NCI-H2081 treated with DMSO at 0.1 percent for 48 hours (cell line): ENCODE measurements around the gene PDYN.

Experiments
- DNase-seq: peaks from one replicate; lab custom pipeline; 2025; lab: John Stamatoyannopoulos, UW

The PDYN gene

GRCh38 chr20:1994627-1995026, 769 bp upstream of the PDYN start:
- no peak for DNase-seq

GRCh38 chr20:1992359-1993110, 1.3 kb downstream of the PDYN start:
- DNase-seq = no peak

DNA sequence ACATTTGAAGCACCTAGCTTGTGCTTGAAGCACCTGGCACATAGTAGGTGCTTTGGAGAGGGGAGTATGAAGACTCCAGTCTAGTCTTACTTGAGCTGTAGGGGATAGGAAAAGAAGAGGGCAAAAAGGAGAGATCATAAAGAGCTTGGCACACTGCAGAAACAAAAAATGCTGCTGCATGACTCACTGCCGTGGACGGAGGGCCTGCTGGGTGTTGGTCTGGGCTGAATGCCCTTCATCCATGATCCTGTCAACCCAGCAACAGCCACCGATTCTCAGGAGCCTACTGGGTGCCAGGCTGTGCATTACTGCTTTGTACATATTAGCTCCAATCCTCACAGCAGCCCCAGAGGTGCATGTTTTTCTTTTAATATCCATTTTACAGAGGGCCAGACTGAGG, 6.0 kb downstream of the PDYN start:
- no peak for DNase-seq

GRCh38 chr20:1983301-1983700, 10.6 kb downstream of the PDYN start:
- no peak for DNase-seq

DNA sequence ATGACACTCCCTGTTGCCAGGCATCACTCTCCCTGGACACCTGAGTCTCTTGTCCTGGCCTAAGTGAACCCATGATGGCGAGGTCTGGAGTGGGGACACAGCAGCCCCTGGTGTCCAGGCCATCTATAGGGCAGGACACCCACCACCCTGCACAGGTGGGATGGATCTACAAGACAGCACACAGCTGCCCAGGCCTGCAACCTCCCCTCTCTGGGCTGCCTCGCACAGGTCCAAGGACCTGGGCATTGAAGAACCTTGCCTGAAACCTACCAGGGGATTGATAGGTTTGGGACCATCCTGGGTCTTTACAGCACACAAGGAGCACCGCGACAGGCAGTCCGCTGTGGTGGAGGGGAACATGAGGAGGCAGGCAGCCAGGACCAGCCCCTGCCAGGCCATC, 11.2 kb downstream of the PDYN start:
- no peak for DNase-seq

DNA sequence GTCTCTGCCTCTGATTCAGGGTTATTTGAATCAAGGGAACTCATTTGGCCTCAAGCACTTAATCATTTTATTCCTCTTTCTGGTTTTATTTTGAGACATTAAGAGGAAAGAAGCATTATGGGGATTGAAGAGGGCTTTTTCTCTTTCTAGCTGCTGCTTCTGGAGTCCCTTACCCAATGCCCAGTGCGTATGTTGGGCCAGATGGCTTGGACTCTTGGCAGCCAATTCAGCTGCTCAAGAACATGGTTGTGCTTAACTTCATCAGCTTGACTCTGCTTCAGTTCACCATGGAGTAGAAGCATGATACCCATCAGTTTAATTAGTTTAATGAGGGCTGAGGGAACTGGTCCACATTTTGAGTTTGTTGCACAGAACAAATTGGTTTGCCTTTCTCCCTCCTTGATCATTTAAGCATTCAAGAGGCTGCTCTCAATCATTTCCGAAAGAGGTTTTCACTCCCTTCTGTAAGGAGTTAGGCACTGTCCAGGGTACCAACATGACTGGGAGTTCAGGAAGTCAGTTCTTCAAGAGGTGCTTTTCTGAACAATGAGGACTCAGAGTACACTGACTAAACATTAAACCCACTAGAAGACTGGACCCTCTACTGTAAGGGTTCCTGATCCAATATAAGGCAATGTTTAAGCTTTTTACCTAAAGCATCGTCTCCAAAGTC, 14.6 kb downstream of the PDYN start:
- DNase-seq = no peak

DNA sequence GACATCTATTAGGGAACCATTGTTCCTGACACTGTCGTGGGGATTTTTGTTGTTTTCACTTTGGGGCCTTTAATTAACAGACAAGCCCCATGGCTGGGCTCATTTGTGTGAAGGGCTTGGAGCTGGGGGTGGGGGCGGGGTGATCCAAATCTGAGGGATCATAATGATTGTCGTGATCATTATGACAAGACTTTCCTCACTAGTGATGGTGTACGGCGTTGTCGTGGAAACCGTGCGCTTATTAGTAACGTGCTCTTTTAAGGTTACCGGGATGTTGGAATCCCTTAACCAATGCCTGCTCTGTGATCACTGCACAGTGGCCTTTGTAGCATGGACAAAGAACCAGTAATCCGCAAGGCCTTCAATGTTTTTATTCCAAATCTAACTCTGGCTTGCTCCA, 18.6 kb downstream of the PDYN start:
- no peak for DNase-seq

GRCh38 chr20:1973601-1974440, 20.0 kb downstream of the PDYN start:
- DNase-seq = no peak

- no peak for DNase-seq
These were observed 21.8 kb downstream of the PDYN start for GRCh38 chr20:1971893-1972586.

DNA sequence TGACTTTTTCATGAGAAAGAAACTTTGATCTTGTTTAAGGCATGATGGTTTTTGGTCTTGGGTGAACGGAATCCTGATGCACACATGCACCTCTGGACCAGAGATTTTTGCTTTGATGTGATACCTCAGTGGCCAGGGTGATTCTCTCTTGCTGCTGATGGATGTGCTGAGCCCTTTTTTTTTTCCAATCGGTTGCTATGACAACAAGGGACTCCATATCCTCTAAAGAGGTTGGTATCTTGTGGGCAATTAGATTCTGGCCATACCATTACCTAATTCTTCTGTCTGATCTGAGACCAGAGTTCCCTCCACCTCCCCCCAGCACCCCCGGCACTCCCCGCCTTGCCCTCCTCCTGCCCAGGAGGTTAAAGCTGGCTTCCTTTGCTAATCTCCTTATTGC, 24.9 kb downstream of the PDYN start:
- no peak for DNase-seq

DNA sequence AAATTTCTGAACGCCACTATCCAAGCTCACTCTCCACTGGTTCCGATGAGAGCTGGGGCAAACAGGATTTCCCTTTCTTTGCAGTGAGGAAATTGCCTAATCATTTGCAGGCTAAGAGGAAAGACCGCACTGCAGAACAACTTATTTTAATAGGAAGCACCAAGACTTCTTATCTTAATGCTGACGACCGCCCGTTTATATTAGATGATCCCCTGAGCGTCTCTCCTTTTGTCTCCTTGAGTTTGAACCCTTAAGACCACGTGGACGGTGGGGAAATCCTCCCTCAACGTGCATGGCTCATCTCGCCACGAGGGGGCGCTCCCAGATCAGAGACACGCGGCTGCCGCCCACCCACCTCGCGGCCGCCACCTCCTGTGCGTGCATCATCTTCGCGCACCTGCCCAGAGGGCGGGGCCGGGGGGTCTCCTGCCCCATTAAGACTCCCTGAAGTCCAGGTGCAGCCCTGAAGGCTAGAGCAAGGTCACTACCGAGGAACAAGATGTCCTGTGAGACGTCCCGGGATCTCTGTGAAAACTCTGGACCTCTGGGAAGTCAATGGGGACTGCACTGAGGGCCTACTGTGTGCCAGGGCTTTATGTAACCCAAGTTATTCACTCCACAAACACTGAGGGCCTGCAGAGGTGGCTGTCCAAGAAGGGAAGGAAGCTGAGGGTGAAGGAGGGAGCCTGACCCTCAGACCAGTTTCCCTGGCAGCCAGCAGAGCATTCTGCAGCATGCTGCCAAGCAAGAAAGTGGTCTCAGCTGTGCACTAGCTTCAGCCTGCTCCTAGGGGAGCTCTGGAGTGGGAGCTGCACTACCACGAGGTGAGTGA, 28.1 kb downstream of the PDYN start:
- DNase-seq = peak; percentile 12

GRCh38 chr20:1964659-1965405, 29.0 kb downstream of the PDYN start:
- DNase-seq = no peak

- DNase-seq = no peak
These were observed 29.8 kb downstream of the PDYN start for GRCh38 chr20:1964061-1964460.

DNA sequence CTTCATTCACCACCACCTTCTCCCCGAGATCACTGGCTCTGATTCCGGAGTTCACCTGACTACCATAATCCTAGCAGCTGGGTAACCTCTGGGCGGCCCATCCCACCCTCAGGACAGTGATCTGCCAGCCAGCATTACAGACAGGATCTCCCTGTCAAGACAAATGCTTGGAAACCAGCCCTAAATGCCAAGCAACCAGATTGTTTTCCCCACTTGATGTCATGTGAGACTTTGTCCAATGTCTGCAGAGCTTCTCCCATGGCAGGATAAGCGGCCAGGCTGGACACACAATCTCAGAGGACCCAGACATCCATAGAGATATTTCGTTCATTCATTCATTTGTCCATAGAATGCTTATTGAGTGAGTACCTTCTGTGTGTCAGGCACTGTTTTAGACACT, 32.5 kb downstream of the PDYN start:
- no peak for DNase-seq

GRCh38 chr20:1959156-1959555, 34.7 kb downstream of the PDYN start:
- DNase-seq = no peak

- no peak for DNase-seq
These were observed 35.4 kb downstream of the PDYN start for GRCh38 chr20:1958426-1958825.

DNA sequence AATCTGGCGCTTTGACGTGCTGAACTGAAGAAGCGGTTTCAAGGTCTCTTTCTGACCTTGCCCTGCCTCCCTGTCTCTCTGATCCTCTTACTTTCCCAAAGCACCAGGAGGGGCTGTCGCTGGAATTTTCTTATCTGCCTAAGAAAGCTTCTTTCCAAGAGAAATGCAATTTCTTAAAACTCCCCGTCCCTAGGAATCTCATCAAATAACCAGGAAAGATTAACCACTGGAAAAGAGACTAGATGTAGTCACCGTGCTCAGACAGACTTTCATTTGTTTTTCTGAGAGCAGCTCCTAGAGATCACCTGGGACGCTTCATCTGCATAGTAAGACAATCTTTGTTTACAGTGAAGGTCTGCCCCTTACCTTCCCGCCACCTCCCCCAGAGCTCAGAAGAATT, 38.6 kb downstream of the PDYN start:
- DNase-seq = no peak

- no peak for DNase-seq
These were observed 40.2 kb downstream of the PDYN start for GRCh38 chr20:1953621-1954020.

- no peak for DNase-seq
These were observed 40.9 kb downstream of the PDYN start for GRCh38 chr20:1952737-1953530.
